GM19043 (cell line): ENCODE data around the gene SLC16A2.
"Not testable (repeated sequence)": the region's sequence is repeated elsewhere in the genome, so short reads cannot be mapped to it uniquely, and the experiment has no call there.

Source experiments
- ATAC-seq: cut with Tn5 transposase; IDR thresholded peaks from one replicate; pipeline ENCODE4 v1.9.1; 2021; ENCODE audit warnings: low read depth; ENCODE audit not compliant: unreplicated experiment

SLC16A2 gene

DNA sequence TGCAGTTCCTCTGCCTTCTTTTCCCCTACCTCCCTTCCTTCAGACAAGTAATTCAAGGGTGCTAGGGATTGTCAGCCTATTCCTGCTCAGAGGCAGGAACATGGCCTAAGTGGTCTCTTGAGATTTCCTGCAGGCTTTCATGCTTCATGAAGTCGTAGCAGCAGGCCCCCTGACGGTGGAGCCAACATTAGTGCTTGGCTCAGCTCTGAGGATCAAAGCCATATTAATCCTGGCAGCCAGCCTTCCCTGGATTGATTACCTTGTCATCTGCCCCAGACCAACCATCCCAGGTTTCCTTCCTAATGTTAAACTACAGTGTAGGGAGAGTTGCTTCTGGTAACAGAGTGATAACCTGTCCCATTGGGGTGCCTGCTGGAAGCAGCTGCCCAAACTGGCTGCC is 84.1 kb downstream of the SLC16A2 start:
- ATAC-seq = no peak

DNA sequence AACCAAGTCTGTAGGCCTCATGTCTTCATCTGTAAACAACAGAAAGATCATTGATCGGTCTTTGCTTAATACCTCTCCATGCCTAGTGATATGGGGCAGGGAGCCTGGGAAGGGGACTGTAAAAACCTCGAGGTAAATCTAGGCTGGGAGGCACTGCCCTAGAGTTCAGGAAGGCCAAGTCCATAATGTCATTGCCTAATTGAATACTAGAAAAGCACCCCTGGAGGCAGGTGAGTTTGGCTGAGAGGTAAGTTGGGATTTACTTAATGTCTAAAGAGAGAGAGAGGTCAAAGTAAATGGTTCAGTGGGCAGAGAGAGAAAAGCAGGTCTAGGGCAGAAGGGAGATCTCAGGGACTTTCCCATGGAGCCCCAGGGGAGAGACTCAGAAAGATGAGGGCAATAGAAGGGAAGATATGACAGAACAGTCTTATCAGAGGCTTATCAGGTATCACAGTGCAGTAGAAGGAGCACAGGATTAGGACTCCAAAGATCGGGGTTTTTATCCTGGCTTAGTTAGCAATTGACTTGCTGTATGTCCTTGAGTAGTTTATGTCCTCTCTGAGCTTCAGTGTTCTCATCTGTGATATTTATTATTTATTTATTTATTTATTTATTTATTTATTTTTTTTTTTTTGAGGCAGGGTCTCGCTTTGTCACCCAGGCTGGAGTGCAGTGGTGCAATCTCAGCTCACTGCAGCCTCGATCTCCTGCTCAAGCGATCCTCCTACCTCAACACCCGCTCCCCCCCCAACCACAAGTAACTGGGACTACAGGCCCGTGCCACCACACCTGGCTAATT is 85.2 kb downstream of the SLC16A2 start:
- peak; percentile 89 for ATAC-seq

DNA sequence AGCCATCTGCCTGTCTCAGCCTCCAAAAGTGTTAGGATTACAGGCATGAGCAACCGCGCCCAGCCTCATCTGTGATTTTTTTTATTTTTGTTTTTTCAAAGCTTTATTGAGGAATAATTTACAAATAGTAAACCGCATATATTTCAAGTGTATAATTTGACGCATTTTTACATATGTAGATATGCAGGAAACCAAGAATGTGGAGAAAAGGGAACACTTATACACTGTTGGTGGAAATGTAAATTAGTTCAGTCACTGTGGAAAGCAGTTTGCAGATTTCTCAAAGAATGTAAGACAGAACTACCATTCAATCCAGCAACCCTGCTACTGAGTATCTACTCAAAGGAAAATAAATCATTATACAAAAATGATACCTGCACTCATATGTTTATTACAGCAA is 85.9 kb downstream of the SLC16A2 start:
- no peak for ATAC-seq

DNA sequence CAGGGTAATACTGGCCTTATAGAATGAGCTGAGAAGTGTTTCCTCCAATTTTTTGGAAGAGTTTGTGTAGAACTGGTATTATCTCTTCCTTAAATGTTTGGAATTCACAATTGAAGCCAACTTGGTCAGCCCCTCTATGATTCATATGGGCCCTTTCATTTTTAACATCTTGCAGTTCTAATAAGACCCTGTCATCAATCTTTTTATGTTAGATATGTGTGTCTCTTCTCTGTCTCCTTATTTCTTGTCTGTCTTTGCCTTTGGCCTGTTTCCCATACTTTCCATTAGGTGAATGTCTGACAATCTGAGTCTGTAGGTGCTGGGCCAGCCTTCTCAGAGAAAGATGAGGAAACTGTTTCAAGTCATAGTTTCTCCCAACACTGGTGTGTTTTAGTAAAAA is 88.7 kb downstream of the SLC16A2 start:
- ATAC-seq = no peak

DNA sequence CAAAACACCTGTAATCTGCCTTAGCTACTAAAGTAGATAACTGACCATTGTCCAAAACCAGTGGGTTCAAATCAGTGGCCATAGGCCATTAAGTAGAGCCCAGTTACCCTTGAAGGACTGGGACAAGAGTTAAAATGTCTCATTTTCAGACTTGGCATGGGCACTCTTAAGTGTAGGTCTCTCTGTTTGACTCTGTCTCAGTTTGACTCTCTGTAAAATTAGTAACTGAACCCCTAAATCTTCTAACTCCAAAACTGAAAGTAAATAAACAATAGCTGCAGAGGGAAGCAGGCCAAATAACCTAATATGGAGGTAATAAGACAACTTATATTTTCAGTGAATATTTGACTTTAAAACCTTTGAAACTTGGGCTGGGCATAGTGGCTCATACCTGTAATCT is 89.1 kb downstream of the SLC16A2 start:
- no peak for ATAC-seq

DNA sequence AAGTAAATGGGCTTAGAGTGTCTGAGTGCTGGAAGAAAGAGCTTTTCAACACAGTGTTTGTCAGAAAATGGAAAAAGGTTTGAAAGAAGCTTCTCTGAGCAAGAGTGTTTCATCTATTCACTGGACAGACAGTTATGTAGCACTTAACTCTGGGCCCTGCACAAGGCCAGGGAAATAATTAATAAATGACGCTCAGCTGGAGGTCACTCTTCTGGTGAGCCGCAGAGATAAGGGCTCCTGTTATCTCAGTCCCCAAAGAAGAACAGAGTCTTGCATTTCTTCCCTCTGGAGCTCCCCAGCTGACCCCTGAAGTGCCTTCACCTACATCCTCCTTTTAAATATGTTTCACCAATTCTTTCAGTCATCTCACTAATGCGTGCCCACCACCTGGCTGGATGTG is 90.4 kb downstream of the SLC16A2 start:
- ATAC-seq = no peak

DNA sequence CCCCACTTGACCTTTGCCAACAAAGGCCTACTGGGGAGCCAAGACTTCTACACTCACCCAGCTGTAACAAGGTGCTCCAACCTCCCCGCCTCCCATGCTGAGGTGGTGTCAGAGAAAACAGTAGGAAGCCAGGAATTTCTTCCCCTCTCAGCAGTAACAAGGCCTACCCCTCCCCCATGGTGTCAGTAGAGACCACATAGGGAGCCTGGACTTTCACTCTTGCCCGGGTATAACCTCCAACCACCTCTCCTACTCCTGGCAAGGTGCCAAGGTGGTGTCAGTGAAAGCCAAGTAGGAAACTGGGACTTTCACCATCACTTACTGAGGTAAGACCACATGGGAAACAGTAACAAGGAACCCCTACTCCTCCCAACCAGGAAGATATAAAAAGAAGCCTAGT is 93.1 kb downstream of the SLC16A2 start:
- ATAC-seq = no peak

DNA sequence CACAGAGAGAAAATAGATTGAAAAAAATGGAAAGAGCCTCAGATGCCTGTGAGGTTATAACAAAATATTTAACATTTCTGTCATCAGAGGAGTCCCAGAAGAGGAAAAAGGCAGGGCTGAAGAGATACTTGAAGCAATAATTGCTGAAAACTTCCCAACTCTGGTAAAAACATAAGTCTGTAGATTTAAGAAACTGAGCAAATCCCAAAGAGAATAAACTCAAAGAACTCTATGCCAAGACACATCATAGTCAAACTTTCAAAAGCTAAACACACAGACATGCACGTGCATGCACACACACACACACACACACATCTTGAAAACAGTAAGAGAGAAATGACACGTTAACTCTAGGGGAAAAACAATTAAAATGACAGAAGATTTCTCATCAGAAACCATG is 94.1 kb downstream of the SLC16A2 start:
- ATAC-seq = no peak

DNA sequence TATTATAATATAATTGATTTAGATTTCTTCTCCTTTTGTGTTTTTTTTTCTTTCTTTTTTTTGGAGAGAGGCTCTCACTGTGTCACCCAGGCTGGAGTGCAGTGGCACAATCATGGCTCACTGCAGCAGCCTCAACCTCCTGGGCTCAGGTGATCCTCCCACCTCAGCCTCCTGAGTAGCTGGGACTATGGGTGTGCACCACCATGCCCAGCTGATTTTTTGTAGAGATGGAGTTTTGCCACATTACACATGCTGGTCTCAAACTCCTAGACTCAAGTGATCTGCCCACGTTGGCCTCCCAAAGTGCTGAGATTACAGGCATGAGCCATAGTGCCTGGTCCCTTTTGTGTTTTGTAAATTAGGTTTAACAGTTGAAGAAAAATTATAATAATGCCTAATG is 94.7 kb downstream of the SLC16A2 start:
- ATAC-seq = not testable (repeated sequence)

GRCh38 chrX:74519870-74520269 is 98.6 kb downstream of the SLC16A2 start:
- no peak for ATAC-seq

DNA sequence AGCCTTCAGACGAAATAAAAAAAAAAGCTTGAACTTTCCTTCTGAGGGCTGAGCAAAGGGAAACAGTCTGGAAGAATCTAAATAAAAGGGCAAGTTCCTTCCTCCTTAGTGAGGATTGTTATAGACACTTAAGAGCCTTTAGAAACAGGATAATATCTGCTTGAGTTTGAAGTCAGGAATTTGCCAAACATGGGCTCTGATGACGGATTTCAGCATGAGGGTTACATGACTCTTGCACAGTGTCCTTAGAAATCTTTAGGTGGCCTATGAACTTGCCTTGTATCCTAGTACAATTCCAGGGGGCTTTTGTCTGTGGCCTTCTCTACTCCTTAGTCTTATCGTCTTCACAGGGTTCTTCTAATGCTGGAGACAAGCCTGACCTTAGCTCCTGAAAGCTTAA is 99.0 kb downstream of the SLC16A2 start:
- ATAC-seq = no peak

- ATAC-seq = no peak
These were observed 99.6 kb downstream of the SLC16A2 start for GRCh38 chrX:74520896-74521295.

- no peak for ATAC-seq
These were observed 100.9 kb downstream of the SLC16A2 start for GRCh38 chrX:74521961-74522751.

DNA sequence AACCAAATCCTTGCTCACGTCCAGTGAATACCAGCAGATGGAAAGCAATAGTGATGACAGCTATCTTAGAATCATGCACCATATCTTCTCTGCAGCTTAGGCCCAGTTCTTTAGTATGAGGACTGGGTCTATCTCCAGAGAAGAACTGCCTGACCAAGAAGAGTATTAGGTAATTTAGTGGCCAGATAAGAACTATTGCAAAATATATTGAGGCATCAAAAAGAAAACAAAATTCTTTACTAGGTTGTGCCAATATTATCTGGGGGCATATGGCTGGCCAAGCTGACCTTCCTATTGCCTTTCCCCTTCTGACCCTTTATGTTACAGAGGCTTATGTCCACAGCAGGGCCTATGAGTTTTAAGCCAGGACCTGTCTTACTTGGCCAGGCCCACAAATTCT is 101.9 kb downstream of the SLC16A2 start:
- ATAC-seq = no peak

DNA sequence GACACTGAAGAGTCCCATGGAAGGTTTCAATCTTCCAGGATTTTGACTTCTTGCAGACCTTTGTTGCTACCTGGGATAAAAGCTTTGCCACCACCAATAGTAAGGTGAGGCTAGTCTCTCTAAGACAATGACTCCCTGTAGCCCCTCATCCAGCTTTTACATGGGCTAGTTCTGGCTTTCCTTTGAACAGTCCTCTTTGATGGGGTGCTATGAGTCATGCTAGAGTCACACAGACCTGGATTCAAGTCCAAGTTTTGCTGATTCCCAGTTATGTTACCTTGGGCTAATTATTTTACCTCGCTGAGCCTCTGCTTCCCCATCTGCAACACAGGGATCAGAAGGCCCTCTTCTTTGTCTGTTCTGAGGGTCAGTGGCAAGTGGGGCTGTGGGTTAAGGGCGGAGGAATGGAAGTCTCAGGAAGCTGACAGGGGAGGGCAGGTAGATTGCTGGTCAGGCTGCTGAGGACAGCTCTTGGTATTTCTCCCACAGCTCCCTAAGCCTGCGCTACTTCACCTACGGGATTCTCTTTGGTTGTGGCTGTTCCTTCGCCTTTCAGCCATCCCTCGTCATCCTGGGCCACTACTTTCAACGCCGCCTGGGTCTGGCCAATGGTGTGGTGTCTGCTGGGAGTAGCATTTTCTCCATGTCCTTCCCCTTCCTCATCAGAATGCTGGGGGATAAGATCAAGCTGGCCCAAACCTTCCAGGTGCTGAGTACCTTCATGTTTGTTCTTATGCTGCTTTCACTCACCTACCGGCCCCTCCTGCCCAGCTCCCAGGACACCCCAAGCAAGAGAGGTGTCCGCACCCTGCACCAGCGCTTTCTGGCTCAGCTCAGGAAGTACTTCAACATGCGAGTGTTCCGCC is 102.8 kb downstream of the SLC16A2 start:
- ATAC-seq = no peak

DNA sequence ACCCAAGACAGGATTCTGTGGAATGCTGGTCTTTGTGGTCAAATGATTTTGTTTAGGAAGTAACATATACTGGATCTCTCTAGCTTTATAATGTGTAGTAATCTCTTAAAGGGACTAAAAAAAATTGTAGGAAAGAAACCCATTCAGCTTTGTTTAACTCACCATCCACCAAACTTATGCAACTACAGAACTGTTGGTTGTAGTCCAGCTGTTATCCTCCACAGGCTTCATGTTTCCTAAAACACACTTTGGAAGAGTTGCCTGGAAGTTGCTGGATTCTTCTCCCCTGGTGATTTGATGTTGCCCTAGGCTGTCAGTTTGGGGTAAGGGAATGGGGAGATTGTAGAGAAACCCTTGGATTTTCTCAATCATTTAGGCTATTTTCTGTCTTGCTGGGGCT is 103.8 kb downstream of the SLC16A2 start:
- no peak for ATAC-seq

- no peak for ATAC-seq
These were observed 105.5 kb downstream of the SLC16A2 start for GRCh38 chrX:74526764-74527163.

GRCh38 chrX:74527350-74527749 is 106.1 kb downstream of the SLC16A2 start:
- ATAC-seq = no peak

DNA sequence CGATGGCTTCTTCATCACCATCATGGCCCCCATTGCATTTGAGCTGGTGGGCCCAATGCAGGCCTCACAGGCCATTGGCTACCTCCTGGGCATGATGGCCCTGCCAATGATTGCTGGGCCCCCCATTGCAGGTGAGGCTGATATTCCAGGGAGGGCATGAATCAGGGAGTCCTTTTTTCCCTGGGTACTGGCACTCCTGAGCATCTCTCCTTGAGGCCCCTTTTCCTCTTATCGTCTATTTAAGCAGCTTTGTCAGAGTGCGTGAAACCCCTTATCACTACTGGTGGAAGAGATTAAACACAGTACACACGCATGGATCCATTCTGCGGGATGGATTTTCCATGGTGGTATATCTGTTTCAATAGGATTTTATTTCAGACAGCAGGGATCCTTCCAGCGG is 108.0 kb downstream of the SLC16A2 start:
- no peak for ATAC-seq

DNA sequence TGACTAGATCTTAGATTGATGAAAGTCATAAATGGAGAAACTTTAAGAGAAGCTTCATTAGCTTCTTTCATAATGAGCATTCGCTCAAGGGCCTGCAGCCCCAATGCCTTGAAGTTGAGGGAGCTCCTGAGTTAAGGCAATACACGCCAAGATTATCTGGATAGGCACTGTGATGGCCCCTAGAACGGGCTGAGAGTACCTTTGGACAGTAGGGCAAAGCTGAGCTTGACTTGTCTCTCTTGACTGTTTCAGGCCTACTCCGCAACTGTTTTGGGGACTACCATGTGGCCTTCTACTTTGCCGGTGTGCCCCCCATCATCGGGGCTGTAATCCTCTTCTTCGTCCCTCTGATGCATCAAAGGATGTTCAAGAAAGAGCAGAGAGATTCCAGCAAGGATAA is 109.8 kb downstream of the SLC16A2 start:
- no peak for ATAC-seq

DNA sequence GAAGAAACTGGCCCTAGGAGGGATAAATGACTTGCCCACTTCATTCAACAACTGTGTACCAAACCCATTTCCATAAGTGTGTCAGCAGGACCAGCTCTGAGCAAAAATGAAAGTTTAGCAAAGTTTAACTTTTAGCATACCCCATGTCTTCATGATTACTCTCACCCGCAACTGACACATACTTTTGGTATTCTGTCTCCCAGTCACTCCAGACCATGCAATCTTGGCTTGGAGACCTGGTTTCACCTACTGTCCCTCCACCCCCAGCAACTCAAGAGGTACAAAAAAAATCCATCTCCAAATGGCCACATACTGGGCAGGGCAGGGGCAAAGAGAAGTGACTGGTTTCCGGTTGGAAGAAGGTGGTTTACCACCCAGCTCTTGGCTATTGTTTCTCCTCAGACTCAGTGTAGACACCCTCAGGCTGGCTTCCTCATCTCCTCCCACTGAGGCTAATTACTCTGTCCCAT is 113.3 kb downstream of the SLC16A2 start:
- no peak for ATAC-seq
